OCI-LY3 (cell line): ENCODE measurements around the gene IQCM.

ENCODE experiments used
- H2AFZ ChIP-seq: fragments of 200-600, 300-600 bp; shearing (Covaris generic); 2 replicates; pipeline ENCODE4 v1.6.0; 2014; ENCODE audit warnings: antibody characterized with exemption, low read depth, low read length
- H3K27ac ChIP-seq: fragments of 200-600, 300-600 bp; sonication (generic); 2 replicates; pipeline ENCODE4 v1.5.1; 2014; ENCODE audit warnings: mild to moderate bottlenecking, low read length, moderate library complexity, mixed read lengths
- H3K27me3 ChIP-seq: fragments of 200-600, 300-600 bp; sonication (generic); 2 replicates; pipeline ENCODE4 v1.6.1; 2014; ENCODE audit warnings: low read depth, low read length, mixed read lengths
- H3K36me3 ChIP-seq: fragments of 200-600, 300-600 bp; sonication (generic); replicated peaks from 2 replicates; pipeline ENCODE3; 2014; ENCODE audit warnings: low read depth, low read length, mixed read lengths
- H3K4me1 ChIP-seq: fragments of 300-600, 200-600 bp; sonication (generic); 2 replicates; pipeline ENCODE4 v1.6.1; 2014; ENCODE audit warnings: low read length, mixed read lengths
- H3K4me2 ChIP-seq: fragments of 200-600, 300-600 bp; sonication (generic); 2 replicates; pipeline ENCODE4 v1.6.1; 2014; ENCODE audit warnings: low read length, mixed read lengths
- H3K4me3 ChIP-seq: fragments of 300-600, 200-600 bp; sonication (generic); 2 replicates; pipeline ENCODE4 v1.5.1; 2014; ENCODE audit warnings: antibody characterized with exemption, mild to moderate bottlenecking, low read length, moderate library complexity
- H3K79me2 ChIP-seq: fragments of 300-600, 200-600 bp; shearing (Covaris generic); 2 replicates; pipeline ENCODE4 v1.6.1; 2014; ENCODE audit warnings: mild to moderate bottlenecking, low read length, mixed read lengths
- H3K9ac ChIP-seq: fragments of 300-600, 200-600 bp; shearing (Covaris generic); 2 replicates; pipeline ENCODE4 v1.6.0; 2014; ENCODE audit warnings: mild to moderate bottlenecking, low read length, moderate library complexity
- H3K9me3 ChIP-seq: fragments of 200-600, 300-600 bp; shearing (Covaris generic); 2 replicates; pipeline ENCODE4 v1.6.1; 2014; ENCODE audit warnings: low read length, mixed read lengths; ENCODE audit not compliant: insufficient read depth
- H4K20me1 ChIP-seq: fragments of 200-600, 300-600 bp; sonication (generic); 2 replicates; pipeline ENCODE4 v1.6.1; 2016; ENCODE audit warnings: low read length, mixed read lengths; ENCODE audit not compliant: insufficient read depth
- EZH2phosphoT487 ChIP-seq: fragments of 200-600 bp; shearing (Covaris generic); IDR thresholded peaks from 2 replicates; pipeline ENCODE4 v1.6.1; 2018; ENCODE audit warnings: antibody characterized with exemption, mixed run types, low read depth
- TF ChIP-seq, protein P1 (sequence below): fragments of 200-600, 300-600 bp; sonication (generic); IDR thresholded peaks from 2 replicates; pipeline ENCODE4 v1.5.1; 2014; ENCODE audit warnings: antibody characterized with exemption, low read length, low read depth

IQCM gene

GRCh38 chr4:149426461-149426860, 389.2 kb downstream of the IQCM start:
- Histone ChIP-seq H3K4me3 (no peak overlapping the region), H3K27ac (no peak overlapping the region), H3K9ac (no peak overlapping the region), H3K36me3 (no peaks in the 10 kb centered on the region), H2AFZ (no peak overlapping the region), H3K4me1 (no peaks in the 10 kb centered on the region), H3K79me2 (no peaks in the 10 kb centered on the region), H3K4me2 (no peak overlapping the region), H3K9me3 (no peaks in the 10 kb centered on the region), H3K27me3 (no peaks in the 10 kb centered on the region), H4K20me1 (no peaks in the 10 kb centered on the region)
- TF ChIP-seq, protein P1, sequence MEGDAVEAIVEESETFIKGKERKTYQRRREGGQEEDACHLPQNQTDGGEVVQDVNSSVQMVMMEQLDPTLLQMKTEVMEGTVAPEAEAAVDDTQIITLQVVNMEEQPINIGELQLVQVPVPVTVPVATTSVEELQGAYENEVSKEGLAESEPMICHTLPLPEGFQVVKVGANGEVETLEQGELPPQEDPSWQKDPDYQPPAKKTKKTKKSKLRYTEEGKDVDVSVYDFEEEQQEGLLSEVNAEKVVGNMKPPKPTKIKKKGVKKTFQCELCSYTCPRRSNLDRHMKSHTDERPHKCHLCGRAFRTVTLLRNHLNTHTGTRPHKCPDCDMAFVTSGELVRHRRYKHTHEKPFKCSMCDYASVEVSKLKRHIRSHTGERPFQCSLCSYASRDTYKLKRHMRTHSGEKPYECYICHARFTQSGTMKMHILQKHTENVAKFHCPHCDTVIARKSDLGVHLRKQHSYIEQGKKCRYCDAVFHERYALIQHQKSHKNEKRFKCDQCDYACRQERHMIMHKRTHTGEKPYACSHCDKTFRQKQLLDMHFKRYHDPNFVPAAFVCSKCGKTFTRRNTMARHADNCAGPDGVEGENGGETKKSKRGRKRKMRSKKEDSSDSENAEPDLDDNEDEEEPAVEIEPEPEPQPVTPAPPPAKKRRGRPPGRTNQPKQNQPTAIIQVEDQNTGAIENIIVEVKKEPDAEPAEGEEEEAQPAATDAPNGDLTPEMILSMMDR = no peak
- no peak for TF ChIP-seq EZH2phosphoT487

GRCh38 chr4:149409555-149409962, 406.1 kb downstream of the IQCM start:
- Histone ChIP-seq H3K27ac (no peak overlapping the region), H3K9me3 (no peaks in the 10 kb centered on the region), H3K4me2 (no peak overlapping the region), H2AFZ (peak overlapping the region; percentile 56), H3K9ac (no peak overlapping the region), H4K20me1 (no peaks in the 10 kb centered on the region), H3K27me3 (no peaks in the 10 kb centered on the region), H3K4me1 (no peaks in the 10 kb centered on the region), H3K79me2 (no peaks in the 10 kb centered on the region), H3K4me3 (no peak overlapping the region), H3K36me3 (no peaks in the 10 kb centered on the region)
- TF ChIP-seq EZH2phosphoT487 = no peak
- TF ChIP-seq, protein P1 = no peak

DNA sequence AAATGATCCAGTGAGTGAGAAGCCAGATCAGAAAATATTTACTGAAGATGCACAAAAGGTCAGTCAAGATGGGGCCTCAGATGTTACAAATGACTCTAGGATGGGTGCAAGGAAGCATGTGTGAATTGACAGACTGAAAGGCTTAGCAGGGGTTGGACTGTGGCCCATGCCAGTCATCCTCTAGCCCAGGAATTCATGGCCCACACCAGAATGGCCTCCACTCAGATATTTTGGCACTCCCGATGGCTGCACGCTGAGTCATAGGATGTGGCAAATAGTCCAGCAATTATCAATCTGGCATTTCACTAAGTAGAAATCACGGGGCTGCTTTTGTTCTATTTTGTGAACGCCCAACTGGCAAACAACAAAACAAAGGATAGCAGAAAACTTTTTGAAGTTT, 406.5 kb downstream of the IQCM start:
- no peaks in the 10 kb centered on the region for H3K9me3 ChIP-seq
- no peak overlapping the region for H3K4me2 ChIP-seq
- no peak overlapping the region for H3K27ac ChIP-seq
- no peaks in the 10 kb centered on the region for H3K79me2 ChIP-seq
- no peaks in the 10 kb centered on the region for H3K27me3 ChIP-seq
- no peak overlapping the region for H3K4me3 ChIP-seq
- TF ChIP-seq EZH2phosphoT487 = no peak
- TF ChIP-seq, protein P1 = no peak
- H3K4me1 ChIP-seq = no peaks in the 10 kb centered on the region
- H2AFZ ChIP-seq = peak overlapping the region; percentile 56
- no peak overlapping the region for H3K9ac ChIP-seq
- no peaks in the 10 kb centered on the region for H3K36me3 ChIP-seq
- H4K20me1 ChIP-seq = no peaks in the 10 kb centered on the region

GRCh38 chr4:149404143-149404542, 411.5 kb downstream of the IQCM start:
- Histone ChIP-seq H4K20me1 (no peaks in the 10 kb centered on the region), H3K9ac (no peak overlapping the region), H2AFZ (no peak overlapping the region), H3K4me1 (no peaks in the 10 kb centered on the region), H3K79me2 (no peaks in the 10 kb centered on the region), H3K4me3 (no peak overlapping the region), H3K4me2 (no peak overlapping the region), H3K27me3 (no peaks in the 10 kb centered on the region), H3K9me3 (no peaks in the 10 kb centered on the region), H3K27ac (no peak overlapping the region), H3K36me3 (no peaks in the 10 kb centered on the region)
- TF ChIP-seq, protein P1 = no peak
- TF ChIP-seq EZH2phosphoT487 = no peak
